ENCODE measurements around the gene CIZ1.
A peak's percentile ranks its signal among the peaks of the same experiment; 100 is the strongest.

The CIZ1 gene

GRCh38 chr9:128128836-128129590, 62.4 kb downstream of the CIZ1 start:
- no peak for FAIRE-seq

GRCh38 chr9:128127990-128128835, 63.2 kb downstream of the CIZ1 start:
- DNase-seq (ENCODE audit: insufficient read length, low spot score) (peak; percentile 64), FAIRE-seq (no peak)

More at GRCh38 chr9:128128836-128129590, 62.4 kb downstream of the CIZ1 start:
- DNase-seq (ENCODE audit: insufficient read length, low spot score) = no peak

- DNase-seq (ENCODE audit: insufficient read length, low spot score) (peak; percentile 65), FAIRE-seq (no peak)
Measured at GRCh38 chr9:128127568-128127989, 63.8 kb downstream of the CIZ1 start, which contains the start of gene PTGES2. Gene PTGES2 (minus strand): TSS chr9:128127729. CDS start chr9:128127717, 12 bp downstream.

GRCh38 chr9:128125580-128126354, 65.6 kb downstream of the CIZ1 start:
- DNase-seq (ENCODE audit: insufficient read length, low spot score) (no peak), FAIRE-seq (no peak)

GRCh38 chr9:128124873-128125579, 66.3 kb downstream of the CIZ1 start:
- FAIRE-seq = no peak
- no peak for DNase-seq (ENCODE audit: insufficient read length, low spot score)

- FAIRE-seq (no peak), DNase-seq (ENCODE audit: insufficient read length, low spot score) (no peak)
Measured at GRCh38 chr9:128124451-128124850, 66.9 kb downstream of the CIZ1 start.

- DNase-seq (ENCODE audit: insufficient read length, low spot score) = no peak
- FAIRE-seq = no peak
Measured at GRCh38 chr9:128123451-128124080, 67.8 kb downstream of the CIZ1 start.

GRCh38 chr9:128122809-128123175, 68.6 kb downstream of the CIZ1 start:
- DNase-seq (ENCODE audit: insufficient read length, low spot score) = no peak
- FAIRE-seq = no peak

GRCh38 chr9:128121924-128122808, 69.2 kb downstream of the CIZ1 start:
- no peak for FAIRE-seq

GRCh38 chr9:128121466-128121810, 69.9 kb downstream of the CIZ1 start:
- FAIRE-seq (no peak), DNase-seq (ENCODE audit: insufficient read length, low spot score) (no peak)

More at GRCh38 chr9:128121924-128122808, 69.2 kb downstream of the CIZ1 start:
- DNase-seq (ENCODE audit: insufficient read length, low spot score) = no peak

- no peak for DNase-seq (ENCODE audit: insufficient read length, low spot score)
- FAIRE-seq = no peak
Measured at GRCh38 chr9:128120741-128121465, 70.5 kb downstream of the CIZ1 start.

GRCh38 chr9:128120061-128120740, 71.2 kb downstream of the CIZ1 start:
- FAIRE-seq (no peak), DNase-seq (ENCODE audit: insufficient read length, low spot score) (no peak)

- FAIRE-seq = no peak
Measured at GRCh38 chr9:128118971-128119665, 72.3 kb downstream of the CIZ1 start.

GRCh38 chr9:128118472-128118857, 72.9 kb downstream of the CIZ1 start:
- no peak for FAIRE-seq
- DNase-seq (ENCODE audit: insufficient read length, low spot score) = no peak

More at GRCh38 chr9:128118971-128119665, 72.3 kb downstream of the CIZ1 start:
- DNase-seq (ENCODE audit: insufficient read length, low spot score) = no peak

GRCh38 chr9:128117613-128118471, 73.5 kb downstream of the CIZ1 start:
- DNase-seq (ENCODE audit: insufficient read length, low spot score) = peak; percentile 66
- FAIRE-seq = peak; percentile 49

Data from HTR-8/SVneo (cell line).